K562 (cell line): ENCODE results near the gene FPR1. TPM values are rescaled to one million over a fixed set of nuclear protein-coding genes. Genes with fewer than 3 reads are reported as not detected.

ENCODE experiments used
- ATAC-seq: fragments of 200-7000 bp; cut with Tn5 transposase; 3 replicates; pipeline ENCODE4 v1.9.1; 2020; ENCODE audit warnings: moderate library complexity
- BruUV-seq: library from RNA; stranded (reverse); fragments of 400-500 nt; replicated peaks from 2 replicates; lab custom pipeline; 2021; lab: Mats Ljungman, UMichigan
- CTCF ChIA-PET: fragments of 300-600 bp; formaldehyde crosslinking; extraction: SDS; loops from one replicate; lab custom pipeline; 2021; ENCODE audit warnings: low intra/inter-chr PET ratio; lab: Yijun Ruan, JAX
- POLR2A ChIA-PET: fragments of 300-600, 350-650 bp; sonication (Branson Sonifier 250); formaldehyde crosslinking; extraction: SDS; loops from one replicate; lab custom pipeline; 2021; ENCODE audit warnings: antibody characterized with exemption, inconsistent platforms; lab: Yijun Ruan, JAX
- DNase-seq, 4 experiments: peaks; one replicate each; pipeline versions ENCODE4 v3.0.0 to v3.0.0-alpha.2; 2011 to 2018; ENCODE audit warnings: low spot score in 3 of 4, mixed read lengths in 3 of 4; ENCODE audit errors: extremely low read depth in 1 of 4
- FAIRE-seq: peaks from 2 replicates; lab custom pipeline; 2011; peaks lifted over from hg19 to GRCh38; lab: Jason Lieb, UNC
- H2AFZ ChIP-seq: 2 replicates; pipeline ENCODE4 v1.6.0; 2011; ENCODE audit warnings: low read depth, low read length, control low read depth, inconsistent platforms
- H3K27ac ChIP-seq: fragments of 200-600 bp; 3 replicates; pipeline ENCODE4 v1.8.0; 2011; ENCODE audit warnings: low read depth, mild to moderate bottlenecking, control low read depth, inconsistent platforms, low read length, moderate library complexity, mixed read lengths; ENCODE audit errors: extremely low read depth
- H3K27me3 ChIP-seq, 2 experiments: fragments of 300-600 bp in 1 of 2; 2 replicates in 1 of 2; 3 replicates in 1 of 2; pipeline versions ENCODE4 v1.6.0 to v1.8.0; 2011; ENCODE audit warnings: inconsistent platforms in 2 of 2, low read length in 2 of 2, mild to moderate bottlenecking in 1 of 2, mixed read lengths in 1 of 2, moderate library complexity in 1 of 2; ENCODE audit not compliant: control insufficient read depth in 2 of 2, insufficient read depth in 2 of 2
- H3K36me3 ChIP-seq: fragments of 300-600 bp; 3 replicates; pipeline ENCODE4 v1.8.0; 2011; ENCODE audit warnings: mild to moderate bottlenecking, low read length, inconsistent platforms; ENCODE audit not compliant: control insufficient read depth, insufficient read depth
- H3K4me1 ChIP-seq, 2 experiments: fragments of 200-600 bp in 1 of 2; replicated peaks in 1 of 2; 2 replicates in 1 of 2; 3 replicates in 1 of 2; pipeline versions ENCODE4 v1.5.1 to v1.8.0; 2011; ENCODE audit warnings: inconsistent platforms in 2 of 2, low read length in 2 of 2, mild to moderate bottlenecking in 1 of 2, mixed read lengths in 1 of 2, moderate library complexity in 1 of 2; ENCODE audit not compliant: control insufficient read depth in 2 of 2, insufficient read depth in 2 of 2
- H3K4me2 ChIP-seq: 2 replicates; pipeline ENCODE4 v1.6.1; 2011; ENCODE audit warnings: low read length, control low read depth, inconsistent platforms, mixed read lengths; ENCODE audit not compliant: insufficient read depth
- H3K4me3 ChIP-seq: fragments of 200-600 bp; sonication (generic), shearing (Covaris generic); 2 replicates; pipeline ENCODE4 v1.5.1; 2016; ENCODE audit warnings: control low read depth, inconsistent platforms
- H3K79me2 ChIP-seq: fragments of 200-600 bp; 3 replicates; pipeline ENCODE4 v1.8.0; 2011; ENCODE audit warnings: low read length, inconsistent platforms; ENCODE audit not compliant: control insufficient read depth, insufficient read depth
- H3K9ac ChIP-seq, 2 experiments: 2 replicates each; pipeline versions ENCODE4 v1.6.0 to v1.6.1; 2011; ENCODE audit warnings: low read depth in 2 of 2, low read length in 2 of 2, control low read depth in 1 of 2, inconsistent platforms in 1 of 2, mild to moderate bottlenecking in 1 of 2, mixed read lengths in 1 of 2; ENCODE audit not compliant: insufficient read depth in 1 of 2
- H3K9me1 ChIP-seq: one replicate; pipeline ENCODE4 v1.6.0; 2011; ENCODE audit warnings: inconsistent platforms, mild to moderate bottlenecking, low read length, moderate library complexity; ENCODE audit not compliant: control insufficient read depth, insufficient read depth
- H3K9me3 ChIP-seq: replicated peaks from 2 replicates; pipeline ENCODE4 v1.5.1; 2011; ENCODE audit warnings: low read depth, low read length, inconsistent platforms; ENCODE audit not compliant: control insufficient read depth, insufficient read depth
- H4K20me1 ChIP-seq: replicated peaks from 2 replicates; pipeline ENCODE4 v1.6.1; 2011; ENCODE audit warnings: low read length, inconsistent platforms, mixed read lengths; ENCODE audit not compliant: control insufficient read depth, insufficient read depth
- CEBPZ ChIP-seq: fragments of 150-350 bp; IDR thresholded peaks from 2 replicates; pipeline ENCODE4 v1.6.1; 2014; ENCODE audit warnings: low read depth, mild to moderate bottlenecking, low read length, borderline replicate concordance
- GTF2F1 ChIP-seq: IDR thresholded peaks from 2 replicates; pipeline ENCODE4 v1.6.1; 2011; ENCODE audit warnings: low read depth, low read length, improper control_type of control experiment
- HDAC3 ChIP-seq: fragments of 450-650 bp; IDR thresholded peaks from 2 replicates; pipeline ENCODE4 v1.6.1; 2018; ENCODE audit warnings: borderline replicate concordance, mild to moderate bottlenecking, moderate library complexity; ENCODE audit not compliant: partially characterized antibody
- TEAD1 ChIP-seq, 2 experiments: fragments of 450-650 bp in 1 of 2; sonication (generic) in 1 of 2; formaldehyde crosslinking; IDR thresholded peaks; 2 replicates each; pipeline versions ENCODE4 v1.4.0 to v1.8.0; 2020 to 2022; ENCODE audit warnings: mild to moderate bottlenecking in 2 of 2, missing genetic modification reagents in 1 of 2
- ZBTB33 ChIP-seq: sonication (generic); formaldehyde crosslinking; IDR thresholded peaks from 2 replicates; pipeline ENCODE4 v1.8.1; 2023; ENCODE audit warnings: mild to moderate bottlenecking, missing genetic modification reagents
- WGBS: fragments of 100-300 bp; shearing (Covaris generic); methylation state at CpG from one replicate; pipeline ENCODE4 v1.1.6; 2016; ENCODE audit warnings: low coverage, mixed read lengths; ENCODE audit not compliant: insufficient coverage; ENCODE audit errors: missing lambda C conversion rate; 5-methylcytosine and 5-hydroxymethylcytosine counted together
- in situ Hi-C: fragments of 300-500 bp; cut with MboI; formaldehyde crosslinking; loops from 4 replicates; pipeline ENCODE4 v1.15.0; 2018; ENCODE audit warnings: inconsistent platforms, mixed read lengths
- intact Hi-C: fragments of 100-400 bp; cut with micrococcal nuclease; formaldehyde crosslinking; loops from 2 replicates; pipeline ENCODE4 v1.14.2; 2022
- polyA plus RNA-seq, 8 experiments: library from polyadenylated mRNA; depleted of rRNA in 4 of 8; stranded (reverse) in 5 of 8; unstranded in 3 of 8; fragments of >200 nt; fragmentation: Nextera tagmentation in 2 of 8; fragmentation: Illumina TruSeq in 1 of 8; extraction: Ambion mirVana in 2 of 8; extraction: Trizol in 1 of 8; gene quantifications; 2 replicates each; pipeline versions ENCODE4 v1.2.1 to v1.2.3, GENCODE V29; 2011 to 2014; ENCODE audit warnings: inconsistent platforms in 1 of 8, missing spikeins in 1 of 8
- total RNA-seq, 7 experiments: library from RNA; depleted of rRNA in 6 of 7; stranded (reverse); fragments of >200 nt in 6 of 7; fragmentation: Illumina TruSeq in 2 of 7; extraction: Trizol in 2 of 7; gene quantifications; 2 replicates each; pipeline versions ENCODE4 v1.2.1 to v1.2.3, GENCODE V29; 2011 to 2021; ENCODE audit warnings: low replicate concordance in 1 of 7

FPR1 gene
- total and polyA plus RNA-seq, 9 of the 15 experiments (the other 6 are each of a cell fraction or from before 2014, with no cell fraction given), result 0.06 to 0.25 (median 0.14) TPM; not detected in 4

GRCh38 chr19:51719251-51719988 lies 32.3 kb downstream of the FPR1 start:
- Histone ChIP-seq H3K36me3 (no peaks in the 10 kb centered on the region), H4K20me1 (no peaks in the 10 kb centered on the region), H3K27me3 (peaks cover 0 to 7% of the 10 kb centered on the region in 2 experiments; a peak in 1 of 5 replicates), H3K4me3 (no peak overlapping the region), H2AFZ (no peak overlapping the region), H3K79me2 (no peaks in the 10 kb centered on the region), H3K4me2 (no peak overlapping the region), H3K9me1 (no peaks in the 10 kb centered on the region), H3K4me1 (peaks cover 0 to 15% of the 10 kb centered on the region in 2 experiments; a peak in 2 of 5 replicates), H3K9ac (no peak overlapping the region), H3K27ac (no peak overlapping the region), H3K9me3 (no peaks in the 10 kb centered on the region)
- no peak for FAIRE-seq
- POLR2A ChIA-PET, result interaction anchor here (1.0 kb wide), 1 partner anchor 10 kb away, joined by 3 read pairs; no protein-coding TSS in a partner anchor
- no peak for ATAC-seq
- intact Hi-C loops, result no loop called here
- no peak for DNase-seq
- TF ChIP-seq ZBTB33 (CRISPR knock-in tag) (peak; percentile 90), GTF2F1 (no peak), HDAC3 (no peak), TEAD1 (CRISPR knock-in tag; IDR thresholded peaks at IDR 0.05) (no peak), CEBPZ (no peak)
- CTCF ChIA-PET, result no interaction called here
- in situ Hi-C loops, result no loop called here
- BruUV-seq, result no TSS peak
- 95% methylated on average over 32 of the region's 83 CpGs for WGBS
